Stimulated activated CD8-positive, alpha-beta memory T cell treated with anti-CD3 and anti-CD28 coated beads, Interleukin-15, amount 100 ng/mL, for 48 hours (primary cell): Measurements from ENCODE around the gene MYL7.

Source experiments
- DNase-seq, 2 donors: peaks; one replicate each; pipeline ENCODE4 v3.0.0-alpha.2; 2020; ENCODE audit warnings: low read depth in 2 of 2

Gene MYL7

DNA sequence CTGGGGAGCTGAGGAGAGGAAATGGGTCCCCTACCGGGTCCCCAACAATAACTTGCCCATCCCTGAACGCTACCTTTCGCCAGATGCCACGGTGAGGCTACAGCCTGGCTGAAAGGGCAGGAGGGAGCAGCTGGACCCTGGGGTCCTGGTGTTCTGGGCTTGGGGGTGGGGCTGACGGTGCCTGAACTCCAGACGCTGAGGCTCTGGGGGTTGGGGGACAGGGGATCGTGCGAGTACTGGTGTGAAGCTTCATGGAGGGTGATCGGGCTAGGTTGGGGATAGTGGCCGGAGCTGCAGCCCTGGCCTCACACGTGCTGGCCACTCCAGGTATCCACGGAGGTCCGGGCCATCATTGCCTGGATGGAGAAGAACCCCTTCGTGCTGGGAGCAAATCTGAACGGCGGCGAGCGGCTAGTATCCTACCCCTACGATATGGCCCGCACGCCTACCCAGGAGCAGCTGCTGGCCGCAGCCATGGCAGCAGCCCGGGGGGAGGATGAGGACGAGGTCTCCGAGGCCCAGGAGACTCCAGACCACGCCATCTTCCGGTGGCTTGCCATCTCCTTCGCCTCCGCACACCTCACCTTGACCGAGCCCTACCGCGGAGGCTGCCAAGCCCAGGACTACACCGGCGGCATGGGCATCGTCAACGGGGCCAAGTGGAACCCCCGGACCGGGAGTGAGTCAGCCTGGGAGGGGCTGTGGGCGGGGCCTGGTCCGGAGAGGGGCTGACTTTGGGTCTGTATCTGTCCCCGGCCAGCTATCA is 28.7 kb downstream of the MYL7 start:
- DNase-seq = no peak

DNA sequence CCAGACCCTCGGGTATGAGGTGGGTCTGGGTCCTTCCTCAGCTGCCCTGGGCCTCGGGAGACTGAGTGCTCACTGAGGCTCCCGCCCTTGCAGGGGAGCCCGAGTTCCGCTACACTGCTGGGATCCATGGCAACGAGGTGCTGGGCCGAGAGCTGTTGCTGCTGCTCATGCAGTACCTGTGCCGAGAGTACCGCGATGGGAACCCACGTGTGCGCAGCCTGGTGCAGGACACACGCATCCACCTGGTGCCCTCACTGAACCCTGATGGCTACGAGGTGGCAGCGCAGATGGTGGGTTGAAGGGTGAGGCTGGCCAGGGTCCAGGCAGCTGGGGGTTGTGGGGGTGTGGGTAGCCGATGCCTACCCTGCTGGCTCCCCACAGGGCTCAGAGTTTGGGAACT is 29.4 kb downstream of the MYL7 start:
- DNase-seq = no peak

GRCh38 chr7:44110719-44111635 is 30.2 kb downstream of the MYL7 start:
- no peak for DNase-seq

DNA sequence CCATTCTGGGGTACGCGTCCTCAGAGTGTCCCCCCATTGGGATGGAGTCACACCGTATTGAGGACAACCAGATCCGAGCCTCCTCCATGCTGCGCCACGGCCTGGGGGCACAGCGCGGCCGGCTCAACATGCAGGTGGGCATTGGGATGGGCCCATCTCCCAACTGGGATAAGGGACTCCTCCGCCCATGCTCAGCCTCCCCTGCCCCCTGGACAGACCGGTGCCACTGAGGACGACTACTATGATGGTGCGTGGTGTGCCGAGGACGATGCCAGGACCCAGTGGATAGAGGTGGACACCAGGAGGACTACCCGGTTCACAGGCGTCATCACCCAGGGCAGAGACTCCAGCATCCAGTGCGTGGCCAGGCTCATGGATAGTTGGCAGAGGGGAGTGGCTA is 31.1 kb downstream of the MYL7 start:
- no peak for DNase-seq

- no peak for DNase-seq
Measured at GRCh38 chr7:44108768-44109750, 32.1 kb downstream of the MYL7 start.

DNA sequence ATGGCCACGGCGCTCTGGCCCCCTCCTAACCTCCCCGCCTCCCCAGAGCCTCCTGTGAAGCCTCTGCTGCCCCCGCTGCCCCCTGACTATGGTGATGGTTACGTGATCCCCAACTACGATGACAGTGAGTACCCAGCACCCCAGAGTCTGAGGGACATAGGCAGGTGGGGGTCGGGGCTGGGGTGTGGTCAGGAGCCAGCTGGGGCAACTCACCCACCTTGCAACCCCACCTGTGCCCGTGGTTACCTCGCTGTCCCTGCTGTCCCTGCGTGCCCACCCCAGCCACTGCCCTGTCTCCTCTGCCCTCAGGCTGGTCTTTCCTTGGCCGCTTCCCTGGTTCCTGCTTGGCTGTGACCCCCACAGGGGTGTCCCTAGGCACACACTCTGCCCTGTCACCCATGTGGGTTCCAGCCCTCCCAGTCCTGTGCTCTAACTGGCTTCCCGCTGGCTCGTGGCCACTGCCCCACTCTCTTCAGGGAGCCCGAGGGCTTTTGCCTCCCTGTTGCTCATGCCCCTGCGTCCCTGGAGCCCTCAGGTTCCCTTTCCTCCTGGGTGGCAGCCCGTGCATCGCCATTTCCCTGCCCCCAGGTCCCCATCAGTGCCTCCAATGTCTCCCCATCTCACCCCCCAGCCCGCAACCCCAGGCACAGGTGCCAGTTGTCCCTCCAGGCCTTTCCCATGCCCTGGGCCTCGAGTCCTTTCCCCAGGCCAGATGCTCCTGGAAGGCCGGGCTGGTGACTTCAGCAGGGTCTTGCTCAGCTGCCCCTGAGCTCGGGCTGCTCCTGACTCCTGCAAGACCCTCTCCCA is 33.0 kb downstream of the MYL7 start:
- no peak for DNase-seq

- DNase-seq = no peak
Measured at GRCh38 chr7:44107116-44107960, 33.8 kb downstream of the MYL7 start.

DNA sequence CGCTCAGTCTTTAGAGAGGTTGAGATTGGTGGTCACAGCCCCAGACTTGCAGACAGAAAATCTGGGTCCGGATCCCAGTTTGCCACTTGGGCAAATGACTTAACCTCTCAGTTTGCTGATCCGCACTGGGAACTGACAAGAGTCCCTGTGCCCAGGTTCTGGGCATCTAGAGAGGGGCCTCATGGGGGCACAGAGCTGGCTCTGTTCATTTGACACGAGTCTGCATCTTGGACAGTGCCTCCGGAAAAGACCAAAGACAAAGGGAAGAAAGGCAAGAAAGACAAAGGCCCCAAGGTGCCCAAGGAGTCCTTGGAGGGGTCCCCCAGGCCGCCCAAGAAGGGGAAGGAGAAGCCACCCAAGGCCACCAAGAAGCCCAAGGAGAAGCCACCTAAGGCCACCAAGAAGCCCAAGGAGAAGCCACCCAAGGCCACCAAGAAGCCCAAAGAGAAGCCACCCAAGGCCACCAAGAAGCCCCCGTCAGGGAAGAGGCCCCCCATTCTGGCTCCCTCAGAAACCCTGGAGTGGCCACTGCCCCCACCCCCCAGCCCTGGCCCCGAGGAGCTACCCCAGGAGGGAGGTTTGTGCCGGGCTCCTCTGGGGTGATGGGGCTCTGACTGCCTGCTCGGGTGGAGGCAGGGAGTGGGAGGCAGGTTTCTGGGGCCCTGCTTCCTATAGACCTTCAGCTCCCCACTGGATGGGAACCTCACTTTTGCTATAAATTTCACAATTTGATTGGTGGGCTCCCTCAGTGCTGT is 34.6 kb downstream of the MYL7 start:
- DNase-seq = no peak

GRCh38 chr7:44105832-44106231 is 35.3 kb downstream of the MYL7 start:
- no peak for DNase-seq

DNA sequence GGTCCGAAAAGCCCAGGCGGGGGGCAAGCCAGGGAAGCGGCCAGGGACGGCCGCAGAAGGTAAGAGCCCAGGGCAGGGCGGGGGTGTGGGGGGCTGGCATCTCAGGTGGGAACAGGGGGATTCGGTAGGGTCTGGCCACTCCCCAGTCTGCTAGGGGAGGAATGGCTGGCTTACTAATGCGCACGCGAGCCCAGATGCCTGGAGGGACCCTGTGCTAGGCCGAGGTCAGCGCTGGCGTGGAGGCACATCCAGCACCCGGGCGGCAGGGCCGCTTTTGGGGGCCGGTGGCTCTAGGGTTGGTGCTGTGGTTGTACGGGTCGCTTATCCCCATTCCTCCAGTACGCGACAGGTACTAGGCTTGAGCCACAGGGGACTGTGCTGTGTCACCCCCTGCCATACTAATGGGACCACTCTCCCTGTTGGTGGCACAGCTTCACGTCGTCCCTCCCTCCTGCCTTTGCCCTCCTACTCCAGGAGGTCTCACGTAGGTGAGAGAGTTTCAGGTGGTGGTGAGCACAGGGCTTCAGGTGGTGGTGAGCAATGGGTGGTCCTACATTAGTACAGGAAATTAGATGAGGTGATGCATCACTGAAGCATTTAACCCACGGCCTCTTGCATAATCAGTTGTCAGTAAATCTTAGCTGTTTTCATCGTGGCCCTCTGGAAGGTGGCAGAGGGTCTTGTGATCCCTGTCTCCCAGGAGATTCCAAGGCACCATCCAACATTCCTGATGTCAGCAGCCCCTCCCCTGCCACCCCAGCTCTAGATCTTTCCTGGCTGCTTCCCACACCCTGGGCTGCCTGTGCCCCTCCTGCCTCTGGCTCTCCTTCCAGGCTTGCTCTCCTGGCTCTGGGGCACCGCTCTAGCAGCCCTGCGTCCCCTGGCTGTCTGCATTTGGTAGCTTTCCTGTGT is 36.0 kb downstream of the MYL7 start:
- no peak for DNase-seq

DNA sequence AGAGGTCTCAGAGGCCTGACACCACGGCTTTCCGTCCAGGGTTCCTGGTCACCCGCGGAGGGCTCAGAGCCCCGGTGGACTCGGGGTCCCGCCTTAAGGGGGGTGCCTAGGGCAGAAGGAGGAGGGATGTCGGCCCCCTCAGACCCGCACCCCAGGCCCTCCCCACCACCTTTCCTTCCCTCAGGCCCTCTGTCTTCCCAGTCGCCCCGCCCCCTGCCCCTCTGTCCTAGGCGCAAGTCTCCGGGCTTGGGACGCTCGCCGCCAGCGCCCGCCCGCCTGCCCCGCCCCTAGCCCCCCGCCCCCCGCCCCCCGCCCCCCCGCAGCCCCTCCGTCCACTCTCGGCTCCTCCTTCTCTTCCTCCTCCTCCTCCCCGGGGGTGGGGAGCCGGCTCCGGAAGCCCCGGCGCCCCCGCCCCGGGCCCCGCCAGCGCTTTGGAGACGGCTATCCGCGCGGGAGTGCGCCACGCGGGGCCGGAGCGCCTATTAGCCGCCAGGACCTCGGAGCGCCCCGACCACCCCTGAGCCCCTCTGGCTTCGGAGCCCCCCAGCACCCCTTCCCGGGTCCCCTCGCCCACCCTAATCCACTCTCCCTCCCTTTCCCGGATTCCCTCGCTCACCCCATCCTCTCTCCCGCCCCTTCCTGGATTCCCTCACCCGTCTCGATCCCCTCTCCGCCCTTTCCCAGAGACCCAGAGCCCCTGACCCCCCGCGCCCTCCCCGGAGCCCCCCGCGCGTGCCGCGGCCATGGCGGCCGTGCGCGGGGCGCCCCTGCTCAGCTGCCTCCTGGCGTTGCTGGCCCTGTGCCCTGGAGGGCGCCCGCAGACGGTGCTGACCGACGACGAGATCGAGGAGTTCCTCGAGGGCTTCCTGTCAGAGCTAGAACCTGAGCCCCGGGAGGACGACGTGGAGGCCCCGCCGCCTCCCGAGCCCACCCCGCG is 36.9 kb downstream of the MYL7 start, which contains the start of gene AEBP1:
TSS of gene AEBP1 (plus strand) at position 423 of the 937 bp plus-strand sequence. CDS start at position 744, 321 bp downstream.
- DNase-seq = no peak

DNA sequence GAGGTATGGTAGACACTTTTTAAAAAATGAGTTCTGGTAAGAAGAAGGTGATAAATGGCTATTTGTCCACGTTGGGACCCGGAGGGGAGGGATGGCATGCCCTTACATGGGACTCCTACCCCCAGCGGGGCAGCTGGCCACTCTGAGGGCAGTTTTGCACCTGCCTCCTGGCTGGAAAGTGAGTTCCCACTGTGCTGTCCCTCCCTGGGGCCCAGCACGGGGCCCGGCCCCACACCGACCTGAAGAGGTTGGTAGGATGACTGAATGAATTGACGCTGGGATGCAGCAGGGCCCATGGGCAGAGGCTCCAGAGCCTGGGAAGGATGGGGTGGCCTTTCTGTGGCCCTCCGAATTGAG is 37.6 kb downstream of the MYL7 start:
- DNase-seq = no peak

DNA sequence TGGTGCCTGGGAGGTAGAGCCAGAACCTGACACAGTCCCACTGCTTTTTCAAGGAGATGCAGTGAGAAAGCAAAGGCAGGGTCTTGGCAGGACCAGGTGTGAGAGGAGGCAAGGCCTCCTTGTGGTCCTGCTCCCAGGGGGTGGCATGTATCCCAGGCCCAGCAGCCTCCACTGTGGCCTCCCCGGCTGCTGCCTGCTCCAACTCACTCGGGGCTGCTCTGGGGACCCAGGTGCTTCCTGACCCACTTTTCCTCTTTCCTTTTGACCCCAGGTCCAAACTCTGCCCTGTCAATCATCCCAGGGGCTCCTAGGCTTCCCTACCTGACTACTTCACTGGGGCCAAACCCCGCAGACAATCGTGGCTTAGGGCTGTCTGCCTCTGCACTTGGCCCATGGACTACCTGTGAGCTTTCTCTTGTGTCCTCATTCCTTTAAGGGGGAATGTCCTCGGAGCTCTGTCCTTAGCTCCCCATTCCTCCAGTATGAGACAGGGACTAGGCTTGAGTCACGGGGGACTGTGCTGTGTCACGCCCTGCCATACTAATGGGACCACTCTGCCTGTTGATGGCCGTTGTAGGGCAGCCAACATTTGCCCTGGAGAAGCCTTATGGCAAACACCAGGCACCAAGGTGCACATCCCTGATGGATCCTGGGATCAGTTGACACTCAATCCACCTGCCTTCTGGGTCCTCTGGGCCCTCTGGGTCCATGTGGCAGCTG is 38.1 kb downstream of the MYL7 start:
- DNase-seq = no peak

DNA sequence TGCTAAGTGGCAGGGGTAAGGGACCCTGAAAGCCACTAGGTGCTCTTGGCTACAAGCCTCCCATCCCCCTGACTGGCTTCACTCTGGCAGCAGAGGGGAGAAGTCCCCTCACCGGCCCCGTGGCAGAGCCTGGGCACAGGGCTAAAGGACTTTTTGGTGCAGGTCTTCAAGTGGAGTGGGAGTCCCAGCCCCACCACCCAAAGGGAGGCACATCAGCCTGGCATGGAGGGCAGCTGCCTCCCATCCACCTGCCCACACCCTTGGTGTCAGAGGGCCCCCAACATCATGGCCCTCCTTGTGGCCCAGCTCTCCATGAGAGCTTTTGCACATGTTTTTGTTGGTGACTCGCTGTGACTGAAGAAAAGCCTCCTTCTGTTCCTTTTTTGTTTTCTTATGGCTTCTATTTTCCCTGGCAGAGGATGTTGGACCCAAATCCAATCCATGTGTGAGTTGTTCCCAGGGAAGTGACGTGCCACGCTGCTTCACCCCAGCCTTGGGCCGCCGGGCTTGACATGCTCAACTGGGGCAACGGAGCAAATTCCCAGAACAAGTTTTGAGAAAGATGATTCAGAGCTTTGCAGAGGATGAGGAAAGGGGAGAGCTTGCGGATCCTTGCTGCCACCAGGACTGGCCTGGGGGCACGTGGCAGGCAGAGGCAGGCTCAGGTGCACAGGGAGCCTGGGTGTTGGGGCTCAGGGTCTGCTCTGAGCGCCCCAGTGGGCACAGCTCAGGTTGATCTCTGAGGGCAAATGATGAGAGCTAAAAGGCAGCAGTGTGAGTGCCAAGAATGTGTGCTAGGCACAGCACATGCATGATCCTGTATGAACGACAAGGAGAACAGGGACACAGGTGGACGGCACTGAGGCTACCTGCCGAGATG is 38.9 kb downstream of the MYL7 start:
- DNase-seq = no peak

DNA sequence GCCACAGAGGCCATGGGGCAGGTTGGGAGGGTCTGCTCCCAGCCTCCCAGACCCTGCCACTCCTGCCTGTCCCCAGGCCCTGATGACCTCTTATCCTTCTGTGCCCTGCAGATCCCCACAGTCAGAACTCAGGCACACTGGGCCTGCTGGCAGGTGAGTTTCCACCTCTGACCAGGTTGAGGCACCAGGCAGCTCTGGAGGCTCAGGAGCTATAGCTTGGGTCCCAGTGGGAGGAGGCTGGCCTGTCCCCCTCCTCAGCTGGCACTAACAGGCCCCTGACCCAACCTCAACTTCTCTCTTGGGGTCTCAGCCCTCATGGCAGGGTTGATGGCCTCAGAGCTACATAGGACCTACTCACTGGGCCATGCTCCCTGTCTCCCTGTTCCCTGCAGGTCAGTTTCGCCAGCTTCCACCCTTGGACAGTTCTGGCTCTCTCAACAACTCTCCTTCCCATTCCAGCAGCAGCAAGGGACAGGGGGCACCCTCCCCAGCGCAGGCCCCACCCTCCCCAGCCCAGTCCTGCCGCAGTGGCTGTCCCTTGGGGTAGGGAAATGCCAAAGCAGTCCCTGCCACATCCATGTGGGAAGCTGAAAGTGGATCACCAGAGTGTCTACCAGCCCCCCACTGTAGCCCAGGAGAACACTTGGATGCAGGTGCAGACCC is 39.7 kb downstream of the MYL7 start:
- DNase-seq = no peak
